Kidney glomerular epithelial cell (primary cell): Measurements from ENCODE around the gene ST3GAL2.

Experiments
- DNase-seq: peaks from one replicate; lab custom pipeline; 2025; lab: John Stamatoyannopoulos, UW

ST3GAL2 gene

GRCh38 chr16:70437582-70438557 is 1.0 kb downstream of the ST3GAL2 start:
- DNase-seq, result peak; percentile 32

GRCh38 chr16:70437017-70437581 is 1.8 kb downstream of the ST3GAL2 start:
- DNase-seq, result peak; percentile 74

GRCh38 chr16:70434484-70435260 is 4.2 kb downstream of the ST3GAL2 start:
- no peak for DNase-seq

- no peak for DNase-seq
These were observed 5.3 kb downstream of the ST3GAL2 start for GRCh38 chr16:70433458-70434103.

GRCh38 chr16:70432723-70433457 is 6.0 kb downstream of the ST3GAL2 start:
- DNase-seq, result no peak

- no peak for DNase-seq
These were observed 6.6 kb downstream of the ST3GAL2 start for GRCh38 chr16:70432356-70432722.

- peak; percentile 16 for DNase-seq
These were observed 8.0 kb downstream of the ST3GAL2 start for GRCh38 chr16:70430667-70431536.

GRCh38 chr16:70429888-70430666 is 8.8 kb downstream of the ST3GAL2 start:
- no peak for DNase-seq

GRCh38 chr16:70428178-70428998 is 10.5 kb downstream of the ST3GAL2 start:
- peak; percentile 91 for DNase-seq

- no peak for DNase-seq
These were observed 11.1 kb downstream of the ST3GAL2 start for GRCh38 chr16:70427786-70428177.

GRCh38 chr16:70422543-70422942 is 16.4 kb downstream of the ST3GAL2 start:
- no peak for DNase-seq

- no peak for DNase-seq
These were observed 17.2 kb downstream of the ST3GAL2 start for GRCh38 chr16:70421473-70422311.

- DNase-seq, result no peak
These were observed 17.9 kb downstream of the ST3GAL2 start for GRCh38 chr16:70421014-70421413.

GRCh38 chr16:70419384-70420327 is 19.2 kb downstream of the ST3GAL2 start:
- DNase-seq, result no peak

- no peak for DNase-seq
These were observed 19.9 kb downstream of the ST3GAL2 start for GRCh38 chr16:70418993-70419318.

GRCh38 chr16:70418274-70418992 is 20.5 kb downstream of the ST3GAL2 start:
- no peak for DNase-seq
